A549 (cell line): ENCODE data around the gene MAFF. TPM values are rescaled to one million over a fixed set of nuclear protein-coding genes. Genes with fewer than 3 reads are reported as not detected.

ENCODE experiments used
- ATAC-seq, 2 experiments: fragments of 200-7000 bp in 1 of 2; fragments of >200 bp in 1 of 2; cut with Nextera tagmentation in 1 of 2; cut with Tn5 transposase in 1 of 2; 3 replicates each; pipeline versions ENCODE4 v1.8.0 to v1.9.1; 2018 to 2020; ENCODE audit warnings: mild to moderate bottlenecking in 1 of 2, moderate library complexity in 1 of 2
- CTCF ChIA-PET: fragments of 300-600 bp; sonication (Branson Sonifier 250); formaldehyde crosslinking; extraction: SDS; loops from one replicate; lab custom pipeline; 2021; ENCODE audit warnings: antibody characterized with exemption, inconsistent platforms; lab: Yijun Ruan, JAX
- POLR2A ChIA-PET: fragments of 350-600 bp; formaldehyde crosslinking; extraction: SDS; loops from one replicate; lab custom pipeline; 2021; ENCODE audit warnings: antibody characterized with exemption, inconsistent platforms; lab: Yijun Ruan, JAX
- DNase-seq, 2 experiments: peaks; one replicate each; pipeline versions ENCODE4 v3.0.0 to v3.0.0-alpha.2; 2011 to 2016; ENCODE audit warnings: low read depth in 1 of 2, low spot score in 1 of 2
- FAIRE-seq: peaks from 2 replicates; lab custom pipeline; 2011; peaks lifted over from hg19 to GRCh38; lab: Jason Lieb, UNC
- H3K27ac ChIP-seq, 2 experiments: fragments of >200 bp; sonication (Bioruptor Twin); formaldehyde crosslinking; 3 replicates each; pipeline ENCODE4 v1.5.1; 2016 to 2017
- H3K4me1 ChIP-seq: fragments of >200 bp; sonication (Bioruptor Twin); formaldehyde crosslinking; 3 replicates; pipeline ENCODE4 v1.6.1; 2016
- H3K4me2 ChIP-seq: fragments of >200 bp; sonication (Bioruptor Twin); formaldehyde crosslinking; 3 replicates; pipeline ENCODE4 v1.6.1; 2016
- H3K4me3 ChIP-seq: fragments of >200 bp; sonication (Bioruptor Twin); formaldehyde crosslinking; 3 replicates; pipeline ENCODE4 v1.5.1; 2016
- H3K9me3 ChIP-seq: fragments of >200 bp; sonication (Bioruptor Twin); formaldehyde crosslinking; 3 replicates; pipeline ENCODE4 v1.6.1; 2016
- BHLHE40 ChIP-seq: IDR thresholded peaks from 2 replicates; pipeline ENCODE4 v1.6.1; 2012; ENCODE audit warnings: low read depth, low read length, inconsistent platforms
- CBX2 ChIP-seq: fragments of 200-600 bp; sonication (generic); IDR thresholded peaks from 2 replicates; pipeline ENCODE4 v1.6.1; 2016; ENCODE audit warnings: low read depth, mild to moderate bottlenecking, borderline replicate concordance
- CBX8 ChIP-seq: fragments of 200-600 bp; sonication (generic); IDR thresholded peaks from 2 replicates; pipeline ENCODE4 v1.6.1; 2016
- CHD2 ChIP-seq: fragments of 150-350 bp; IDR thresholded peaks from 2 replicates; pipeline ENCODE4 v1.6.1; 2014; ENCODE audit warnings: low read length; ENCODE audit not compliant: partially characterized antibody
- FOSB ChIP-seq: fragments of 250-450 bp; sonication (Bioruptor Pico); IDR thresholded peaks from 2 replicates; pipeline ENCODE4 v1.5.0; 2020; ENCODE audit warnings: mild to moderate bottlenecking, moderate library complexity
- FOSL2 ChIP-seq, 2 experiments: fragments of 450-650 bp in 1 of 2; fragments of >200 bp in 1 of 2; sonication (Bioruptor Twin) in 1 of 2; formaldehyde crosslinking; IDR thresholded peaks; 2 replicates each; pipeline versions ENCODE4 v1.5.0 to v1.6.1; 2016 to 2020; ENCODE audit warnings: mild to moderate bottlenecking in 1 of 2, moderate library complexity in 1 of 2
- FOXS1 ChIP-seq: fragments of 250-450 bp; sonication (Bioruptor Pico); IDR thresholded peaks from 2 replicates; pipeline ENCODE4 v1.5.0; 2020; ENCODE audit warnings: mild to moderate bottlenecking, moderate library complexity
- GATA3 ChIP-seq: IDR thresholded peaks from 2 replicates; pipeline ENCODE4 v1.6.1; 2012; ENCODE audit warnings: borderline replicate concordance
- HDAC2 ChIP-seq: fragments of 200-600 bp; sonication (generic); IDR thresholded peaks from 2 replicates; pipeline ENCODE4 v1.6.1; 2016
- HEYL ChIP-seq: fragments of 250-450 bp; sonication (Bioruptor Pico); IDR thresholded peaks from 2 replicates; pipeline ENCODE4 v1.8.0; 2021; ENCODE audit warnings: mild to moderate bottlenecking, moderate library complexity
- HOXB5 ChIP-seq: fragments of 250-450 bp; sonication (Bioruptor Pico); IDR thresholded peaks from 2 replicates; pipeline ENCODE4 v1.5.0; 2020; ENCODE audit warnings: mild to moderate bottlenecking, moderate library complexity
- JUN ChIP-seq, 2 experiments: fragments of >200 bp; sonication (Bioruptor Twin); formaldehyde crosslinking; IDR thresholded peaks; 2 replicates in 1 of 2; 3 replicates in 1 of 2; pipeline ENCODE4 v1.6.1; 2016 to 2017
- JUNB ChIP-seq: fragments of >200 bp; sonication (Bioruptor Twin); formaldehyde crosslinking; IDR thresholded peaks from 2 replicates; pipeline ENCODE4 v1.6.1; 2016
- KDM1A ChIP-seq: fragments of 200-600 bp; sonication (generic); IDR thresholded peaks from 2 replicates; pipeline ENCODE4 v1.6.1; 2016; ENCODE audit warnings: low read depth, mild to moderate bottlenecking
- NFE2L2 ChIP-seq: fragments of 150-350 bp; conservative IDR thresholded peaks from 2 replicates; pipeline ENCODE4 v1.6.1; 2014; ENCODE audit warnings: low read length
- NPAS2 ChIP-seq: fragments of 250-450 bp; sonication (Bioruptor Pico); IDR thresholded peaks from 2 replicates; pipeline ENCODE4 v1.8.0; 2022; ENCODE audit warnings: mild to moderate bottlenecking, moderate library complexity, borderline replicate concordance
- NR3C1 ChIP-seq: fragments of >200 bp; sonication (Bioruptor Twin); formaldehyde crosslinking; IDR thresholded peaks from 3 replicates; pipeline ENCODE4 v1.6.1; 2017
- RAD21 ChIP-seq, 2 experiments: fragments of >200 bp in 1 of 2; sonication (Bioruptor Twin) in 1 of 2; formaldehyde crosslinking in 1 of 2; IDR thresholded peaks in 1 of 2; conservative IDR thresholded peaks in 1 of 2; 2 replicates in 1 of 2; 3 replicates in 1 of 2; pipeline ENCODE4 v1.6.1; 2012 to 2018; ENCODE audit warnings: inconsistent platforms in 1 of 2
- RNF2 ChIP-seq: fragments of 200-600 bp; sonication (generic); IDR thresholded peaks from 2 replicates; pipeline ENCODE4 v1.6.1; 2016; ENCODE audit warnings: low read depth, mild to moderate bottlenecking, antibody characterized with exemption, moderate library complexity, borderline replicate concordance
- ZNF302 ChIP-seq: fragments of 250-450 bp; sonication (Bioruptor Pico); IDR thresholded peaks from 2 replicates; pipeline ENCODE4 v1.9.0; 2021; ENCODE audit warnings: inconsistent platforms, mild to moderate bottlenecking, moderate library complexity
- ZSCAN20 ChIP-seq: fragments of 250-450 bp; sonication (Bioruptor Pico); IDR thresholded peaks from 2 replicates; pipeline ENCODE4 v1.8.0; 2022; ENCODE audit warnings: mild to moderate bottlenecking, moderate library complexity
- WGBS: methylation state at CpG from one replicate; pipeline ENCODE4 v1.1.6; 2017; ENCODE audit errors: missing lambda C conversion rate; 5-methylcytosine and 5-hydroxymethylcytosine counted together
- polyA plus RNA-seq, 4 experiments: library from polyadenylated mRNA; depleted of rRNA in 3 of 4; stranded (reverse); fragments of >200 nt; fragmentation: RNase III in 1 of 4; extraction: RNeasy Plus Mini Kit Qiagen cat#74134 plus additional on column Dnase treatment in 1 of 4; gene quantifications; 2 replicates in 3 of 4; 3 replicates in 1 of 4; pipeline ENCODE4 v1.2.3, GENCODE V29; 2011 to 2017
- TF ChIP-seq, protein P1 (sequence below): fragments of 450-650 bp; IDR thresholded peaks from 2 replicates; pipeline ENCODE4 v1.6.1; 2014; ENCODE audit warnings: antibody characterized with exemption
- TF ChIP-seq, protein P2 (sequence below): IDR thresholded peaks from 2 replicates; pipeline ENCODE4 v1.6.1; 2012; ENCODE audit warnings: low read depth, borderline replicate concordance
- TF ChIP-seq, protein P3 (sequence below): IDR thresholded peaks from 2 replicates; pipeline ENCODE4 v1.6.1; 2012
- TF ChIP-seq, protein P4 (sequence below): fragments of >200 bp; sonication (Bioruptor Twin); formaldehyde crosslinking; IDR thresholded peaks from 2 replicates; pipeline ENCODE4 v1.6.1; 2016
- TF ChIP-seq, protein P5 (sequence below): fragments of 150-350 bp; IDR thresholded peaks from 2 replicates; pipeline ENCODE4 v1.6.1; 2014; ENCODE audit warnings: low read depth, mild to moderate bottlenecking, low read length

The MAFF gene
- polyA plus RNA-seq, 2 of the 4 experiments (the other 2 are of a cell fraction) = 3.2 to 4.0 TPM

DNA sequence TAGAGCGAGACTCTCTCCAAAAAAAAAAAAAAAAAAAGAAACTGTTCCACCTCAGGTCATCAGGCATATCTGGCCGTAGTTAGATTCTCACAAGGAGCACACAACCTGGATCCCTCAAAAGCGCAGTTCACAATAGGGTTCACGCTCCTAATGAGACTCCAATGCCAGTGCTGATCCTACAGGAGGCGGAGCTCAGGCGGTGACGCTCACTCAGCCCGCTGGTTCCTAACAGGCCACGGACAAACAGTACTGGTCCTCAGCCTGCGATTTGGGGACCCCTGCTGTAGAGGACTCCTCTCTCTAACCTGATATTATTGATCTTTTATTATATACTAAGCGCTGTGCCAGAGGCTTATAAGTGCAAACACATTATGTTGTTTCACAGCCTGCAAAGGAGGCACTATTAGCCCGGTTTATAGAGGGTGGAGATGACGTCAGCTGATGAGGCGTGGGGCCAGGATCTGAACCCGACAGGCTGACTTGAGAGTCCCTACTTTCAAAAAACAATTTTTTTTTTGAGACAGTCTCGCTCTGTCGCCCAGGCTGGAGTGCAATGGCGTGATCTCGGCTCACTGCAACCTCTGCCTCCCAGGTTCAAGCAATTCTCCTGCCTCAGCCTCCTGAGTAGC, 4.9 kb upstream of the MAFF start:
- ChIA-PET CTCF (interaction anchor here (0.7 kb wide), 1 partner anchor 145 kb away, joined by 4 read pairs; no protein-coding TSS in a partner anchor), POLR2A (no interaction called here)
- ATAC-seq (no peak), FAIRE-seq (no peak), DNase-seq (no peak)
- TF ChIP-seq, protein P1, sequence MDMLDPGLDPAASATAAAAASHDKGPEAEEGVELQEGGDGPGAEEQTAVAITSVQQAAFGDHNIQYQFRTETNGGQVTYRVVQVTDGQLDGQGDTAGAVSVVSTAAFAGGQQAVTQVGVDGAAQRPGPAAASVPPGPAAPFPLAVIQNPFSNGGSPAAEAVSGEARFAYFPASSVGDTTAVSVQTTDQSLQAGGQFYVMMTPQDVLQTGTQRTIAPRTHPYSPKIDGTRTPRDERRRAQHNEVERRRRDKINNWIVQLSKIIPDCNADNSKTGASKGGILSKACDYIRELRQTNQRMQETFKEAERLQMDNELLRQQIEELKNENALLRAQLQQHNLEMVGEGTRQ = no peak
- no peak for TF ChIP-seq CBX2
- no peak for TF ChIP-seq CBX8
- TF ChIP-seq NPAS2 (CRISPR knock-in tag) = no peak
- no peak for TF ChIP-seq RNF2
- Histone ChIP-seq H3K4me3 (no peak overlapping the region), H3K4me1 (peaks cover 4% of the 10 kb centered on the region; the same call in 1 of the 3 replicates), H3K4me2 (no peak overlapping the region), H3K27ac (no peak overlapping the region), H3K9me3 (no peaks in the 10 kb centered on the region)
- WGBS = 85% methylated on average over 19 of the region's 19 CpGs

DNA sequence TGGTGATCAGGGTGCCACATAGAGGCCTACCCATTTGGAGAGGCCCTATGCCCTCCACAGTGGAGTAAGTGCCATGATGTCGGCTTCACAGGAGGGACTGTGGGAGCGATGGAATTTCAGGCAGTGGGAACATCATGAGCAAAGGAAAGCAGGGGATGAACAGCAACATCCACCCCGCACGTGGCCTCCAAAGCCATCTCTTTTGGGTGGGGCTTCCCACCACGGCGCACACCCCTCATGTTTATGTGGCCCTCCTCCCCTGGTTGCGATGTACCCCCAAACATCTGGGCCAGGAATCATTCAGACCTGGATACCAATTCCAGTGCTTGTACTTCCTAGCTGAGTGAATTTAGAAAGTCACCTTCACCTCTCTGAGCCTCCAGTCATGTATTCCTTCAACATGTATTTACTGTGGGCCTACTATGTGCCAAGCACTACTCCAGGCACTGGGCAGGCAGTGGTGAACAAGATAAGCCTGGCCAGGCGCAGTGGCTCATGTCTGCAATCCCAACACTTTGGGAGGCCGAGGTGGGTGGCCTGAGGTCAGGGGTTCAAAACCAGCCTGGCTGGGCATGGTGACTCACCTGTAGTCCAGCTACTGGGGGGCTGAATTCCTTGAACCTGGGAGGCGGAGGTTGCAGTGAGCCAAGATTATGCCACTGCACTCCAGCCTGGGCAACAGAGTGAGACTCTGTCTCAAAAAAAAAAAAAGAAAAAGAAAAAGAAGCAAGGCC, 1.8 kb upstream of the MAFF start:
- no peak overlapping the region for H3K27ac ChIP-seq
- FAIRE-seq = no peak
- peaks cover 12% of the 10 kb centered on the region; the same call in 1 of the 3 replicates for H3K4me1 ChIP-seq
- no peaks in the 10 kb centered on the region for H3K9me3 ChIP-seq
- DNase-seq = no peak
- WGBS = 94% methylated on average over 10 of the region's 10 CpGs
- ChIA-PET CTCF (interaction anchor here (0.6 to 1.9 kb wide), 4 partner anchors 9 to 180 kb away, joined by 3 read pairs; no protein-coding TSS in a partner anchor), POLR2A (no interaction called here)
- TF ChIP-seq GATA3 = no peak
- TF ChIP-seq HOXB5 (CRISPR knock-in tag) = no peak
- no peak for TF ChIP-seq NR3C1
- no peak for TF ChIP-seq FOSB
- no peak for TF ChIP-seq HDAC2
- TF ChIP-seq, protein P2, sequence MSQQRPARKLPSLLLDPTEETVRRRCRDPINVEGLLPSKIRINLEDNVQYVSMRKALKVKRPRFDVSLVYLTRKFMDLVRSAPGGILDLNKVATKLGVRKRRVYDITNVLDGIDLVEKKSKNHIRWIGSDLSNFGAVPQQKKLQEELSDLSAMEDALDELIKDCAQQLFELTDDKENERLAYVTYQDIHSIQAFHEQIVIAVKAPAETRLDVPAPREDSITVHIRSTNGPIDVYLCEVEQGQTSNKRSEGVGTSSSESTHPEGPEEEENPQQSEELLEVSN = no peak
- TF ChIP-seq NFE2L2 = no peak
- no peak for TF ChIP-seq FOXS1
- TF ChIP-seq, protein P3, sequence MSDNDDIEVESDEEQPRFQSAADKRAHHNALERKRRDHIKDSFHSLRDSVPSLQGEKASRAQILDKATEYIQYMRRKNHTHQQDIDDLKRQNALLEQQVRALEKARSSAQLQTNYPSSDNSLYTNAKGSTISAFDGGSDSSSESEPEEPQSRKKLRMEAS = no peak
- no peak for TF ChIP-seq KDM1A
- TF ChIP-seq JUNB = no peak
- H3K4me2 ChIP-seq = no peak overlapping the region
- ATAC-seq = no peak
- H3K4me3 ChIP-seq = no peak overlapping the region

DNA sequence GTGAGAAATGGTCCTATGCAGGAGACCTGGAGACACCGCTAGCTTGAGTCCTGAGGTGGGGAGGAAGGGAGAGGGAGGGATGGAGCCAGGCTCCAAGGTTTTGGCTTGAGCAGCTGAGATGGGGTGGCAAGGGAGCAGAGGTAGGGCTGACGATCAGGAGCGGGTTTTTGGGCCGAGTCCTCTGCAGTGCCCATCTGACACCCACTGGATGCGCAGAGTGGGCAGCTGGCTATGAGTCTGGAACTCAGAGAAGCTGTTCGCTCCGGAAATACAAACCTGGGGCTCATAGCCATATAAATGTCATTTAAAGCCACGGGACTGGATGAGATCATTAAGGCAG, 453 bp upstream of the MAFF start:
- no peak; a peak in 4 of 6 replicates for ATAC-seq
- CTCF ChIA-PET = interaction anchor here (0.7 to 1.2 kb wide), 5 partner anchors 29 to 115 kb away, joined by 3 to 4 read pairs (median 3); no protein-coding TSS in a partner anchor
- H3K4me3 ChIP-seq = peak overlapping the region; percentile 67
- no peak for FAIRE-seq
- no peak for TF ChIP-seq HDAC2
- TF ChIP-seq ZSCAN20 (CRISPR knock-in tag) = no peak
- no peak for TF ChIP-seq ZNF302
- TF ChIP-seq BHLHE40 = no peak
- TF ChIP-seq HEYL (CRISPR knock-in tag) = no peak
- TF ChIP-seq, protein P4, sequence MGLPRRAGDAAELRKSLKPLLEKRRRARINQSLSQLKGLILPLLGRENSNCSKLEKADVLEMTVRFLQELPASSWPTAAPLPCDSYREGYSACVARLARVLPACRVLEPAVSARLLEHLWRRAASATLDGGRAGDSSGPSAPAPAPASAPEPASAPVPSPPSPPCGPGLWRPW = no peak
- TF ChIP-seq FOSL2 (IDR thresholded peaks at IDR 0.05) = no peak
- no peak for TF ChIP-seq FOSL2 (CRISPR knock-in tag; IDR thresholded peaks at IDR 0.05)
- TF ChIP-seq, protein P5, sequence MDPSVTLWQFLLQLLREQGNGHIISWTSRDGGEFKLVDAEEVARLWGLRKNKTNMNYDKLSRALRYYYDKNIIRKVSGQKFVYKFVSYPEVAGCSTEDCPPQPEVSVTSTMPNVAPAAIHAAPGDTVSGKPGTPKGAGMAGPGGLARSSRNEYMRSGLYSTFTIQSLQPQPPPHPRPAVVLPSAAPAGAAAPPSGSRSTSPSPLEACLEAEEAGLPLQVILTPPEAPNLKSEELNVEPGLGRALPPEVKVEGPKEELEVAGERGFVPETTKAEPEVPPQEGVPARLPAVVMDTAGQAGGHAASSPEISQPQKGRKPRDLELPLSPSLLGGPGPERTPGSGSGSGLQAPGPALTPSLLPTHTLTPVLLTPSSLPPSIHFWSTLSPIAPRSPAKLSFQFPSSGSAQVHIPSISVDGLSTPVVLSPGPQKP = no peak
- TF ChIP-seq JUN (IDR thresholded peaks at IDR 0.05) = no peak
- no peak for TF ChIP-seq GATA3
- TF ChIP-seq RAD21 (conservative IDR thresholded peaks at IDR 0.05 in 1 of 2, IDR thresholded peaks at IDR 0.05 in 1 of 2) = no peak
- no peak for TF ChIP-seq CHD2
- no peak for TF ChIP-seq JUNB
- TF ChIP-seq NR3C1 = no peak
- TF ChIP-seq, protein P1 = no peak
- no peak for TF ChIP-seq CBX2
- H3K27ac ChIP-seq = peak overlapping the region; percentile 61 to 96; a peak in 5 of 6 replicates
- WGBS = 47% methylated on average over 8 of the region's 8 CpGs
- POLR2A ChIA-PET = interaction anchor here (0.7 to 2.1 kb wide), 4 partner anchors 17 to 34 kb away, joined by 3 to 14 read pairs (median 4); partner anchors contain the start of gene PLA2G6
- no peaks in the 10 kb centered on the region for H3K9me3 ChIP-seq
- peak overlapping the region; percentile 100 for H3K4me2 ChIP-seq
- no peak for DNase-seq
- H3K4me1 ChIP-seq = peaks cover 12% of the 10 kb centered on the region; the same call in 1 of the 3 replicates
